COLO668 (cell line): Measurements from ENCODE around the gene LYRM1.
"Not testable (repeated sequence)": the region's sequence is repeated elsewhere in the genome, so short reads cannot be mapped to it uniquely, and the experiment has no call there.

Experiments
- DNase-seq: peaks from one replicate; lab custom pipeline; 2025; ENCODE audit not compliant: unreplicated experiment; lab: John Stamatoyannopoulos, UW

LYRM1 gene

GRCh38 chr16:20900299-20901067 lies at the start of gene LYRM1, which contains the start of gene DCUN1D3:
LYRM1 (plus strand) TSS chr16:20900771; CDS start chr16:20915556, 14,785 bp downstream.
DCUN1D3 (minus strand) TSS chr16:20900358; CDS start chr16:20862538, 37,820 bp downstream.
- DNase-seq: peak; percentile 96

GRCh38 chr16:20850981-20851380 lies 49.6 kb upstream of the LYRM1 start:
- DNase-seq: no peak

- DNase-seq: no peak
These were observed 49.0 kb upstream of the LYRM1 start for GRCh38 chr16:20851601-20852000.

- no peak for DNase-seq
These were observed 47.4 kb upstream of the LYRM1 start for GRCh38 chr16:20853143-20853542.

GRCh38 chr16:20853981-20854620 lies 46.5 kb upstream of the LYRM1 start:
- DNase-seq: no peak

GRCh38 chr16:20854963-20855362 lies 45.6 kb upstream of the LYRM1 start:
- no peak for DNase-seq

GRCh38 chr16:20857281-20857680 lies 43.3 kb upstream of the LYRM1 start:
- DNase-seq: no peak

GRCh38 chr16:20859229-20859628 lies 41.3 kb upstream of the LYRM1 start:
- no peak for DNase-seq

GRCh38 chr16:20859699-20860098 lies 40.9 kb upstream of the LYRM1 start:
- DNase-seq: no peak

GRCh38 chr16:20860361-20860760 lies 40.2 kb upstream of the LYRM1 start:
- DNase-seq: no peak

- not testable (repeated sequence) for DNase-seq
These were observed 39.6 kb upstream of the LYRM1 start for GRCh38 chr16:20860995-20861394.

- no peak for DNase-seq
These were observed 38.2 kb upstream of the LYRM1 start for GRCh38 chr16:20862162-20862960.

- DNase-seq: not testable (repeated sequence)
These were observed 36.2 kb upstream of the LYRM1 start for GRCh38 chr16:20864376-20864775.

- DNase-seq: no peak
These were observed 35.0 kb upstream of the LYRM1 start for GRCh38 chr16:20865420-20866131.

GRCh38 chr16:20866145-20866772 lies 34.3 kb upstream of the LYRM1 start:
- DNase-seq: peak; percentile 3

GRCh38 chr16:20866801-20867200 lies 33.8 kb upstream of the LYRM1 start:
- DNase-seq: no peak

- no peak for DNase-seq
These were observed 33.0 kb upstream of the LYRM1 start for GRCh38 chr16:20867585-20867984.

- no peak for DNase-seq
These were observed 31.7 kb upstream of the LYRM1 start for GRCh38 chr16:20868890-20869289.

- DNase-seq: no peak
These were observed 30.3 kb upstream of the LYRM1 start for GRCh38 chr16:20870122-20870820.

GRCh38 chr16:20871258-20871657 lies 29.3 kb upstream of the LYRM1 start:
- DNase-seq: no peak
